Measurements from ENCODE around the gene CCDC85B. TPM values are rescaled to one million over a fixed set of nuclear protein-coding genes. Genes with fewer than 3 reads are reported as not detected.

Gene CCDC85B
- total RNA-seq, 1 donor from 2014 or later = 26.6 TPM

DNA sequence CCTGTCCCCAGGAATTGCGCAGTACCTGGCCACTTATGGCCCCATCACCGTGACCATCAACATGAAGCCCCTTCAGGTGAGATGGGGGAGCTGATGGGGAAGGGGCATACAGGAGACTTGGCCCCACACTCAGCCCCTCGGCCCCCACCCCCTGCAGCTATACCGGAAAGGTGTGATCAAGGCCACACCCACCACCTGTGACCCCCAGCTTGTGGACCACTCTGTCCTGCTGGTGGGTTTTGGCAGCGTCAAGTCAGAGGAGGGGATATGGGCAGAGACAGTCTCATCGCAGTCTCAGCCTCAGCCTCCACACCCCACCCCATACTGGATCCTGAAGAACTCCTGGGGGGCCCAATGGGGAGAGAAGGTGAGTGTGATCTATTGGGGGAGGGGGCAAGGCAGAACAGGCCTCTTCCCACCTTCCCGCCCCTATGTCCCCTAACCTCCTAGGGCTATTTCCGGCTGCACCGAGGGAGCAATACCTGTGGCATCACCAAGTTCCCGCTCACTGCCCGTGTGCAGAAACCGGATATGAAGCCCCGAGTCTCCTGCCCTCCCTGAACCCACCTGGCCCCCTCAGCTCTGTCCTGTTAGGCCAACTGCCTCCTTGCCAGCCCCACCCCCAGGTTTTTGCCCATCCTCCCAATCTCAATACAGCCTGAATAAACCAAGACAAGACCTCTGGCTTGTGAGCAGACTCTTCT lies 7.3 kb upstream of the CCDC85B start:
- Mint-ChIP-seq H3K36me3 (ENCODE audit: low read depth) (peaks cover 19% of the 10 kb centered on the region), H3K27me3 (ENCODE audit: low read depth) (no peaks in the 10 kb centered on the region), H3K27ac (ENCODE audit: unreplicated experiment) (no peak overlapping the region), H3K4me3 (ENCODE audit: unreplicated experiment) (no peak overlapping the region), H3K4me1 (ENCODE audit: low read depth) (peaks cover 26% of the 10 kb centered on the region), H3K9me3 (ENCODE audit: low read depth) (no peaks in the 10 kb centered on the region)
- TF ChIP-seq, protein P1, sequence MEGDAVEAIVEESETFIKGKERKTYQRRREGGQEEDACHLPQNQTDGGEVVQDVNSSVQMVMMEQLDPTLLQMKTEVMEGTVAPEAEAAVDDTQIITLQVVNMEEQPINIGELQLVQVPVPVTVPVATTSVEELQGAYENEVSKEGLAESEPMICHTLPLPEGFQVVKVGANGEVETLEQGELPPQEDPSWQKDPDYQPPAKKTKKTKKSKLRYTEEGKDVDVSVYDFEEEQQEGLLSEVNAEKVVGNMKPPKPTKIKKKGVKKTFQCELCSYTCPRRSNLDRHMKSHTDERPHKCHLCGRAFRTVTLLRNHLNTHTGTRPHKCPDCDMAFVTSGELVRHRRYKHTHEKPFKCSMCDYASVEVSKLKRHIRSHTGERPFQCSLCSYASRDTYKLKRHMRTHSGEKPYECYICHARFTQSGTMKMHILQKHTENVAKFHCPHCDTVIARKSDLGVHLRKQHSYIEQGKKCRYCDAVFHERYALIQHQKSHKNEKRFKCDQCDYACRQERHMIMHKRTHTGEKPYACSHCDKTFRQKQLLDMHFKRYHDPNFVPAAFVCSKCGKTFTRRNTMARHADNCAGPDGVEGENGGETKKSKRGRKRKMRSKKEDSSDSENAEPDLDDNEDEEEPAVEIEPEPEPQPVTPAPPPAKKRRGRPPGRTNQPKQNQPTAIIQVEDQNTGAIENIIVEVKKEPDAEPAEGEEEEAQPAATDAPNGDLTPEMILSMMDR (IDR thresholded peaks at IDR 0.05) = no peak
- peak; percentile 68 for DNase-seq (ENCODE audit: low spot score)

DNA sequence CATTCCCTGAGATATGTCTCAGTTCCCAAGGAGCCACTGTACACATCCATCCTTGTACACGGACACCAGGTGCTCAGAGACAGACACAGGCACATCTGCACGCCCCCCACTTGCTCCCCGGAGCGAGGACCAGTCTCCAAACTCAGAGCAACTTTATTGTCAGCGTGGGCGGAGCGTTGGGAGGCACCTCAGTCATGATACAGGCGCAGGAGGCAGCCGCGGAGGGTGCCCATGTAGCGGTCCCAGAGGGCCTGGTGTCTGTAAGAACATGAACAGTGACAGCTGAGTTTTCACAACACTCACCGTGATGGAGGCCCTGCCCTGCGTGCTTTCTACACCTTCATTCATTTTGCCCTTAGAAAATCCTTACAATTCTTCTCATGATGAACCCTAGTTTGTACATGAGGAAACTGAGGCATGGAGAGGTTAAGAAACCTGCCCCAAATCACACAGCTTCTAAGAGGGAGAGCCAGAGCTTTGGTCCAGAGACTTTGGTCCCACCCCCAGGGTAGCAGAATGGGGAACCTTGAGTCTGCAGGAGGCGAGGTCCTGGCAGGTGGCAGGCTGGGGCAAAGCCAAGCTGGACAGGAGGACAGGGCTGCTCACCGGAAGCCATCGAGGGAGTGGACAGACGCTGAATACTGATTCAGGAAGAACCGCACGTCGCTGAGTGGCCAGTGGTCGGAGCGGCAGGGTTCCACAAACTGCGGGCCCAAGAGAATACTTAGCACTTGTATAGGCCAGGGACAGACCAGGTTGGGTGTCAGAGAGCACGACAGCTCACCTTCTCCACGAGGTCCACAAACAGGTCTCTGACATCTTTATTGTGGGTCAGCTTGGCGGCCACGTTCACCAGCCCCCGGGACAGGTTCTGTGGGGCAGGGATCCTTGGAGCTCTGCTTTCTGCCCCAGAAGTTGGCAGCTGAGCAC lies 6.4 kb upstream of the CCDC85B start:
- peaks cover 32% of the 10 kb centered on the region for H3K4me1 Mint-ChIP-seq (ENCODE audit: low read depth)
- no peak for DNase-seq (ENCODE audit: low spot score)
- no peak overlapping the region for H3K4me3 Mint-ChIP-seq (ENCODE audit: unreplicated experiment)
- H3K27me3 Mint-ChIP-seq (ENCODE audit: low read depth) = no peaks in the 10 kb centered on the region
- H3K36me3 Mint-ChIP-seq (ENCODE audit: low read depth) = peaks cover 20% of the 10 kb centered on the region
- H3K27ac Mint-ChIP-seq (ENCODE audit: unreplicated experiment) = peak overlapping the region; percentile 54
- TF ChIP-seq, protein P1 (IDR thresholded peaks at IDR 0.05) = no peak
- no peaks in the 10 kb centered on the region for H3K9me3 Mint-ChIP-seq (ENCODE audit: low read depth)

DNA sequence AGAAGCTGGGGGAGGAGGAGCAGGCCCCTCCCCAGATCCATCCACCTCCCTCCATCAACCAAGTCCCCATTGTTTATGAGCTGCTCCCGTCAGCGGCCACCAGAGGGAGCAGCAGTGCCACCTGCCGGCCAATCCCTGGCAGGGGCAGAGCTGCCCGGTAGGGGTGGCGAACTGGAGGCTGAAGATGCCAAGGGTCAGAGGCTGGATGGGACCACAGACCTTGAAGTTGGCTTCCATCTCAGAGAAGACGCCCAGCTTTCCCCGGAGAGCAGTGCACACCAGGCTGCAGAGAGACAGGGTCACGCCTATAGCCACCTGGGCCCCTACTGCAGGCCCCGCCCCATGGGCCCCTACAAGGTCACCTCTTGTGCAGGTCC lies 5.8 kb upstream of the CCDC85B start:
- peaks cover 20% of the 10 kb centered on the region for H3K36me3 Mint-ChIP-seq (ENCODE audit: low read depth)
- DNase-seq (ENCODE audit: low spot score) = no peak
- no peaks in the 10 kb centered on the region for H3K9me3 Mint-ChIP-seq (ENCODE audit: low read depth)
- no peak overlapping the region for H3K4me3 Mint-ChIP-seq (ENCODE audit: unreplicated experiment)
- H3K4me1 Mint-ChIP-seq (ENCODE audit: low read depth) = peaks cover 39% of the 10 kb centered on the region
- no peaks in the 10 kb centered on the region for H3K27me3 Mint-ChIP-seq (ENCODE audit: low read depth)
- peak overlapping the region; percentile 54 for H3K27ac Mint-ChIP-seq (ENCODE audit: unreplicated experiment)
- TF ChIP-seq, protein P1 (IDR thresholded peaks at IDR 0.05) = peak; percentile 100

DNA sequence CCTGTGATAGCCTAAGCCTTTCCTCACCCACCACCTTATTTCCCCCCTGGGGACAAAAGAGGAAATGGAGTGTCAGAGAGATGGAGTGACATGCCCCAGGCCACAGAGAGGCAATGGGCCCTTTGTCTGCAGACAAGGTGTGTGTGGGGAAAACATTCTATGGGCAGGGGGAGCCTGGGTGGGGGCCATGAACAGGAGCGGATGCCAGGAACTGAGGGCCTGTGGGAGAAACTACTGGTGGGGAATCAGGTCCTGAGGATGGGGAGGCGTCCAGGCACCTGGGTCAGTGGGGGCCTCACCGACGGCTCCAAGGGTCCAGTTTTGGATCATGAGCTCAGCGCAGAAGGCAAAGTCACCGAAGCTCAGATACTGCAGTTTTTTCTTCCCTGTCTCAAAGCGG lies 5.2 kb upstream of the CCDC85B start:
- no peak for DNase-seq (ENCODE audit: low spot score)
- H3K4me1 Mint-ChIP-seq (ENCODE audit: low read depth) = peaks cover 44% of the 10 kb centered on the region
- no peaks in the 10 kb centered on the region for H3K9me3 Mint-ChIP-seq (ENCODE audit: low read depth)
- H3K27me3 Mint-ChIP-seq (ENCODE audit: low read depth) = no peaks in the 10 kb centered on the region
- no peak overlapping the region for H3K27ac Mint-ChIP-seq (ENCODE audit: unreplicated experiment)
- TF ChIP-seq, protein P1 (IDR thresholded peaks at IDR 0.05) = no peak
- H3K4me3 Mint-ChIP-seq (ENCODE audit: unreplicated experiment) = no peak overlapping the region
- H3K36me3 Mint-ChIP-seq (ENCODE audit: low read depth) = peaks cover 20% of the 10 kb centered on the region

DNA sequence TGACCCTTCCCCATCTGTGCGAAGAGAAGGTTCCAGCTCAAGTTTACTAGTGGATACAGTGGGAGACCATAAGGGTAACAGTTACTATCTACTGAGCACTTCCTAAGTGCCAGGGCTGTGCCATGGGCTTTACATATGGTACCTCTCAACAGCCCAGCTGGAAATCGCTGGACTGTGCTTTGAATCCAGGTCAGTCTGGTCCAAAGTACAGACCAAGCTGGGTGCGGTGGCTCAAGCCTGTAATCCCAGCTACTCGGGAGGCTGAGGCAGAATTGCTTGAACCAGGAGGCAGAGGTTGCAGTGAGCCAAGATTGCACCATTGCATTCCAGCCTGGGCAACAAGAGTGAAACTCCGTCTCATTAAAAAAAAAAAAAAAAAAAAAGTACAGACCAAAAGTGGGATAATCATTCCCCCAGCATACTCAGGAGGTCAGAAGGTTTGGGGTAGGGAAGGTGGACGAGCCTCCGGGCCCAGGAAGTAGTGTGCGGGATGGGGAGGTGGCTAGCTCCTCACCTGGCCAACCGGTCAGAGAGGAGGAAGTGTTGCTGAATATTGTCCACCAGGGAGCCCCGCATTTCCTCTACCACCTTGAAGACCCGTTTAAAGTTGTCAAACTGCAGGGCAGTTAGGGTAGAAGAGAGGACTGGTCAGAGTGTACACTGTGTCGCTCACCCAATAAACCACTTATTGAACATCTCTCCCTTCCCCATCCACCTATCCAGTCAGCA lies 4.5 kb upstream of the CCDC85B start:
- no peak for DNase-seq (ENCODE audit: low spot score)
- Mint-ChIP-seq H3K27ac (ENCODE audit: unreplicated experiment) (no peak overlapping the region), H3K4me3 (ENCODE audit: unreplicated experiment) (no peak overlapping the region), H3K9me3 (ENCODE audit: low read depth) (no peaks in the 10 kb centered on the region), H3K36me3 (ENCODE audit: low read depth) (peaks cover 20% of the 10 kb centered on the region), H3K4me1 (ENCODE audit: low read depth) (peaks cover 46% of the 10 kb centered on the region), H3K27me3 (ENCODE audit: low read depth) (no peaks in the 10 kb centered on the region)
- TF ChIP-seq, protein P1 (IDR thresholded peaks at IDR 0.05) = no peak
